A673 (cell line): ENCODE results near the gene FAR1. TPM values are rescaled to one million over a fixed set of nuclear protein-coding genes. Genes with fewer than 3 reads are reported as not detected.
"Not testable (repeated sequence)": the region's sequence is repeated elsewhere in the genome, so short reads cannot be mapped to it uniquely, and the experiment has no call there.

Source experiments
- Bru-seq: library from RNA; stranded (reverse); fragments of 400-500 nt; gene quantifications from one replicate; lab custom pipeline; 2021; lab: Mats Ljungman, UMichigan
- BruChase-seq, 2 experiments: library from RNA; stranded (reverse); fragments of 400-500 nt; gene quantifications; one replicate each; lab custom pipeline; 2021; lab: Mats Ljungman, UMichigan
- BruUV-seq: library from RNA; stranded (reverse); fragments of 400-500 nt; replicated peaks from 2 replicates; lab custom pipeline; 2021; lab: Mats Ljungman, UMichigan
- CTCF ChIA-PET: fragments of 300-600 bp; sonication (Branson Sonifier 250); formaldehyde crosslinking; loops from one replicate; lab custom pipeline; 2022; ENCODE audit warnings: antibody characterized with exemption; lab: Charles Lee
- POLR2A ChIA-PET: fragments of 300-600 bp; sonication (Branson Sonifier 250); formaldehyde crosslinking; loops from one replicate; lab custom pipeline; 2022; ENCODE audit warnings: antibody characterized with exemption; ENCODE audit not compliant: low non-redundant PET; lab: Charles Lee
- DNase-seq: peaks from one replicate; pipeline ENCODE4 v3.0.0-alpha.2; 2015; ENCODE audit warnings: low spot score
- H3K27ac ChIP-seq: fragments of 200-600 bp; sonication (generic); 2 replicates; pipeline ENCODE4 v1.5.1; 2016; ENCODE audit warnings: mixed run types, low read depth, mild to moderate bottlenecking, mixed read lengths, antibody characterized with exemption, low read length; ENCODE audit not compliant: poor library complexity, severe bottlenecking
- H3K27me3 ChIP-seq: fragments of 200-600 bp; sonication (generic); replicated peaks from 2 replicates; pipeline ENCODE4 v1.6.1; 2017; ENCODE audit warnings: mixed run types, low read depth, mild to moderate bottlenecking, mixed read lengths, antibody characterized with exemption, low read length; ENCODE audit not compliant: insufficient read depth, poor library complexity
- H3K36me3 ChIP-seq: fragments of 200-600 bp; sonication (generic); 2 replicates; pipeline ENCODE4 v1.6.1; 2016; ENCODE audit warnings: mixed run types, mild to moderate bottlenecking, mixed read lengths, antibody characterized with exemption, low read length; ENCODE audit not compliant: insufficient read depth, poor library complexity, severe bottlenecking
- H3K4me1 ChIP-seq: fragments of 200-600 bp; sonication (generic); 2 replicates; pipeline ENCODE4 v1.6.1; 2017; ENCODE audit warnings: mixed run types, mild to moderate bottlenecking, mixed read lengths, antibody characterized with exemption, low read length; ENCODE audit not compliant: insufficient read depth, poor library complexity, severe bottlenecking
- H3K4me3 ChIP-seq: fragments of 200-600 bp; sonication (generic); 2 replicates; pipeline ENCODE4 v1.5.1; 2016; ENCODE audit warnings: low read depth, mixed run types, mild to moderate bottlenecking, mixed read lengths, low read length; ENCODE audit not compliant: poor library complexity, severe bottlenecking
- H3K9me3 ChIP-seq: fragments of 200-600 bp; sonication (generic); 2 replicates; pipeline ENCODE4 v1.6.1; 2016; ENCODE audit warnings: mixed run types, low read depth, mild to moderate bottlenecking, mixed read lengths, antibody characterized with exemption, low read length; ENCODE audit not compliant: poor library complexity, severe bottlenecking
- CTCF ChIP-seq: fragments of 300-800, 200-600 bp; sonication (generic); conservative IDR thresholded peaks from 2 replicates; pipeline ENCODE4 v1.5.1; 2017; ENCODE audit warnings: low read depth, mild to moderate bottlenecking, antibody characterized with exemption, low read length, moderate library complexity, mixed read lengths
- EZH2 ChIP-seq: fragments of 200-600 bp; sonication (generic); IDR thresholded peaks from 2 replicates; pipeline ENCODE4 v1.6.1; 2017; ENCODE audit warnings: borderline replicate concordance, low read depth, mild to moderate bottlenecking, mixed read lengths, antibody characterized with exemption, low read length; ENCODE audit not compliant: poor library complexity, severe bottlenecking
- intact Hi-C: fragments of 100-400 bp; cut with micrococcal nuclease; formaldehyde crosslinking; loops from one replicate; pipeline ENCODE4 v1.10.0; 2022; ENCODE audit not compliant: unreplicated experiment
- long read RNA-seq: library from polyadenylated mRNA; stranded (forward); transcript quantifications from one replicate; pipeline ENCODE4 v2.0.0, GENCODE V29; 2022
- total RNA-seq: library from RNA; stranded (reverse); gene quantifications from 2 replicates; pipeline ENCODE4 v1.2.3, GENCODE V29; 2021

Gene FAR1
- total RNA-seq (58.4 and 66.6 TPM in 2 replicates), Bru-seq, nascent RNA (percentile 91 among the genes with signal in this experiment), BruChase-seq, experiment 1, labeled RNA remaining after a 2-hour chase (percentile 94 among the genes with signal in this experiment), BruChase-seq, experiment 2, labeled RNA remaining after a 6-hour chase (percentile 88 among the genes with signal in this experiment)
- long read RNA-seq, full-length matches to known transcripts = 86 of 104 reads
- long read RNA-seq, partial matches to known transcripts = 4 of 104 reads
- long read RNA-seq, other reads (novel, unspliced or antisense) = 14 of 104 reads

GRCh38 chr11:13668102-13668956, at the start of gene FAR1:
Gene FAR1 (plus strand): TSS chr11:13668668. CDS start chr11:13694766, 26,098 bp downstream.
- Histone ChIP-seq H3K27ac (peak within 1 kb of the TSS; percentile 79), H3K4me3 (peak within 1 kb of the TSS; percentile 92), H3K9me3 (no peaks in the 10 kb centered on the region), H3K27me3 (no peaks in the 10 kb centered on the region), H3K4me1 (peaks cover 13% of the 10 kb centered on the region), H3K36me3 (no peaks in the 10 kb centered on the region)
- TF ChIP-seq CTCF = peak; percentile 50
- TF ChIP-seq EZH2 = no peak
- CTCF ChIA-PET = no interaction called here
- POLR2A ChIA-PET = interaction anchor here (0.6 kb wide), 1 partner anchor 421 kb away, joined by 7 read pairs; no protein-coding TSS in a partner anchor
- no TSS peak for BruUV-seq
- DNase-seq = peak; percentile 99
- intact Hi-C loops = no loop called here

GRCh38 chr11:13620063-13620462, 48.4 kb upstream of the FAR1 start:
- no peaks in the 10 kb centered on the region for H3K4me1 ChIP-seq
- BruUV-seq = no TSS peak
- no peak overlapping the region for H3K4me3 ChIP-seq
- H3K36me3 ChIP-seq = no peaks in the 10 kb centered on the region
- no peak for TF ChIP-seq CTCF
- no peak for TF ChIP-seq EZH2
- no peak for DNase-seq
- no peaks in the 10 kb centered on the region for H3K9me3 ChIP-seq
- intact Hi-C loops = no loop called here
- H3K27ac ChIP-seq = no peak overlapping the region
- ChIA-PET POLR2A (no interaction called here), CTCF (no interaction called here)
- no peaks in the 10 kb centered on the region for H3K27me3 ChIP-seq

GRCh38 chr11:13626818-13627217, 41.6 kb upstream of the FAR1 start:
- intact Hi-C loops, H3K4me3 ChIP-seq, DNase-seq, CTCF ChIA-PET, H3K9me3 ChIP-seq, H3K36me3 ChIP-seq, POLR2A ChIA-PET, H3K27ac ChIP-seq, H3K4me1 ChIP-seq, BruUV-seq, H3K27me3 ChIP-seq: not testable (repeated sequence)

GRCh38 chr11:13628634-13629033, 39.8 kb upstream of the FAR1 start:
- H3K4me1 ChIP-seq, H3K27me3 ChIP-seq, H3K36me3 ChIP-seq, POLR2A ChIA-PET, CTCF ChIA-PET, BruUV-seq, H3K4me3 ChIP-seq, H3K27ac ChIP-seq, intact Hi-C loops, DNase-seq, H3K9me3 ChIP-seq: not testable (repeated sequence)
